GM19023 (cell line): Measurements from ENCODE around the gene PHACTR3.

ENCODE experiments used
- ATAC-seq: cut with Tn5 transposase; IDR thresholded peaks from one replicate; pipeline ENCODE4 v1.9.1; 2021; ENCODE audit warnings: mild to moderate bottlenecking, moderate library complexity; ENCODE audit not compliant: unreplicated experiment

Gene PHACTR3

GRCh38 chr20:59667981-59668515 is 63.7 kb downstream of the PHACTR3 start:
- no peak for ATAC-seq

- no peak for ATAC-seq
Observed at GRCh38 chr20:59668926-59669850, 64.8 kb downstream of the PHACTR3 start.

GRCh38 chr20:59670786-59671492 is 66.6 kb downstream of the PHACTR3 start:
- ATAC-seq, result no peak

- ATAC-seq, result no peak
Observed at GRCh38 chr20:59671661-59672471, 67.5 kb downstream of the PHACTR3 start.

GRCh38 chr20:59672576-59672975 is 68.2 kb downstream of the PHACTR3 start:
- ATAC-seq, result no peak

GRCh38 chr20:59673288-59673997 is 69.1 kb downstream of the PHACTR3 start:
- ATAC-seq, result no peak

- ATAC-seq, result no peak
Observed at GRCh38 chr20:59673998-59674445, 69.7 kb downstream of the PHACTR3 start.

GRCh38 chr20:59676126-59676850 is 71.9 kb downstream of the PHACTR3 start:
- no peak for ATAC-seq

- no peak for ATAC-seq
Observed at GRCh38 chr20:59676851-59677182, 72.5 kb downstream of the PHACTR3 start.

- ATAC-seq, result no peak
Observed at GRCh38 chr20:59677586-59677985, 73.2 kb downstream of the PHACTR3 start.

- no peak for ATAC-seq
Observed at GRCh38 chr20:59678288-59678687, 73.9 kb downstream of the PHACTR3 start.

- no peak for ATAC-seq
Observed at GRCh38 chr20:59678951-59679350, 74.6 kb downstream of the PHACTR3 start.

GRCh38 chr20:59680148-59680650 is 75.9 kb downstream of the PHACTR3 start:
- ATAC-seq, result no peak

- no peak for ATAC-seq
Observed at GRCh38 chr20:59680852-59681251, 76.5 kb downstream of the PHACTR3 start.

GRCh38 chr20:59682603-59683002 is 78.3 kb downstream of the PHACTR3 start:
- ATAC-seq, result no peak

GRCh38 chr20:59683181-59683580 is 78.8 kb downstream of the PHACTR3 start:
- no peak for ATAC-seq

- ATAC-seq, result no peak
Observed at GRCh38 chr20:59684685-59685242, 80.4 kb downstream of the PHACTR3 start.

GRCh38 chr20:59686404-59687346 is 82.3 kb downstream of the PHACTR3 start:
- no peak for ATAC-seq
